ENCODE results near the gene AVL9.
"Not testable (repeated sequence)": the region's sequence is repeated elsewhere in the genome, so short reads cannot be mapped to it uniquely, and the experiment has no call there.

Gene AVL9

DNA sequence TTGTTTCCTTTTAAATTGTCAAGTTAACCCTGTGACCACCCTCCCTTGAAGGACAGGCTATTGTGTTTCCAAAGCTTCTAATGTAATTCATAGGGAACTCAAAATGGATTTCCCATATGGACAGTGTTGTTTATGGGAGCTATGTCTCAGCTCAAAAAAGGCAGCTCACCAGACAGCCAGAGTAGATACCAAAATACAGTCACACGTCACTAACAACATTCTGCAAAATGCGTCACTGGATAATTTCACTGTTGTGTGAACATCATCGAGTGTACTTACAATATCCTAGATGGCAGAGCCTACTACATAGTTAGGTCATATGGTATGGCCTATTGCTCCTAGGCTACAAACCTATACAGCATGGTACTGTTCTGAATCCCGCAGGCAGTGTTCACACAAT lies 97.4 kb downstream of the AVL9 start:
- DNase-seq: no peak

- no peak for DNase-seq
These were observed 99.7 kb downstream of the AVL9 start for GRCh38 chr7:32594965-32595490.

DNA sequence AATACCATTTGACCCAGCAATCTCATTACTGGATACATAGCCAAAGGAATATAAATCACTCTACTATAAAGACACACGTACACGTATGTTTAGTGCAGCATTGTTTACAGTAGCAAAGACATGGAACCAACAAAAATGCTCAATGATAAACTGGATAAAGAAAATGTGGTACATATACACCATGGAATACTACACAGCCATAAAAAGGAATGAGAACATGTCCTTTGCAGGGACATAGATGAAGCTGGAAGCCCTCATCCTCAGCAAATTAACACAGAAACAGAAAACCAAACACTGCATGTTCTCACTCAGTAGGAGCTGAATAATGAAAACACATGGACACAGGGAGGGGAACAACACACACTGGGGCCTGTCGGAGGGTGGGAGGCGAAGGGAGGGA lies 105.9 kb downstream of the AVL9 start:
- DNase-seq: not testable (repeated sequence)

DNA sequence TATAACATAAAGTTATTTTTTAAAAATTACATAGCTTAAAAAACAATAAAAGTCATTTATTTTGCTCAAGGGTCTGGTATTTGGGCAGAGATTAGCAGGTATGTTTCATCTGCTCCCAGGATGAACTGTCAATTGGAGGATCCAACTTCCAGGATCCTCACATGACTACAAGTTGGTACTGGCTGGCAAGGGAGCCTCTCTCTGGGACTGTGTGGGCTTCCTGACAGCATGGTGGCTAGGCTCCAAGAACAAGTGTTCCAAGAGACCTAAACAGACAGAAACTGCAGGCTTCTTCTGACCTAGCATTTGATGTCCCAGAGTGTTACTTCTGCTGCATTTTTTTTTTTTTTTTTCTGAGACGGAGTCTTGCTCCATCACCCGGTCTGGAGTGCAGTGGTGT lies 107.2 kb downstream of the AVL9 start:
- no peak for DNase-seq

- DNase-seq: not testable (repeated sequence)
These were observed 108.2 kb downstream of the AVL9 start for GRCh38 chr7:32603492-32603891.

DNA sequence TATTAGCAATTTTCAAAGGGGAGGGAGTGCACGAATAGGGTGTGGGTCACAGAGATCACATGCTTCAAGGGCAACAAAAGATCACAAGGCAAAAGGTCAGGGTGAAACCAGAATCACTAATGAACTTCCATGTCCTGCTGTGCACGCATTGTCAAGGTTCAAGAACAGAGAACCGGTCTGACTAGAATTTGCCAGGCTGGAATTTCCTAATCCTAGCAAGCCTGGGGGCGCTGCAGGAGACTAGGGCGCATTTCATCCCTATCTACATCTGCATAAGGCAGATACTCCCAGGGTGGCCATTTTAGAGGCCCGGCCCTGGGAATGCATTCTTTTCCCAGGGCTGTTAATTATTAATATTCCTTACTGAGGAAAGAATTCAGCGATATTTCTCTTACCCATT lies 108.8 kb downstream of the AVL9 start:
- DNase-seq: not testable (repeated sequence)

- no peak for DNase-seq
These were observed 109.7 kb downstream of the AVL9 start for GRCh38 chr7:32605032-32605431.

DNA sequence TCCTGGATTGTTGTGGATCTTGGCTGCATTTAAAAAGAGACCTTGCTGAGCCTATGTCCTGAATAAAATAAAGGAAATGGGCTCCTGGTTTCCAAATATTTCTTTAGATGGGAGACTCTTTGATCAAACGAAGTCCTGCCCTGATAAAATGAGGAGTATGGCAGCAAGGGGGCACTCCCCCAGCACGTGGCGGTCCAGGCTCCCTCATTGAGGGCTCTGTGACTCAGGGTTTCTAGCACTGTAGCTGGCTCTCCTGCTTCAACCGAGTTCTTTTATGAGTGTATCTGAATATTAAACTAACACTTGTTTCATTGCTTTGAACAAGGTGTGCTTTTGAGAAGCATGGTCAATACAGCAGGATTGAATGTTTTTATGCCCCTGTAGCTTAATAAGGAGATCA lies 114.2 kb downstream of the AVL9 start:
- no peak for DNase-seq

DNA sequence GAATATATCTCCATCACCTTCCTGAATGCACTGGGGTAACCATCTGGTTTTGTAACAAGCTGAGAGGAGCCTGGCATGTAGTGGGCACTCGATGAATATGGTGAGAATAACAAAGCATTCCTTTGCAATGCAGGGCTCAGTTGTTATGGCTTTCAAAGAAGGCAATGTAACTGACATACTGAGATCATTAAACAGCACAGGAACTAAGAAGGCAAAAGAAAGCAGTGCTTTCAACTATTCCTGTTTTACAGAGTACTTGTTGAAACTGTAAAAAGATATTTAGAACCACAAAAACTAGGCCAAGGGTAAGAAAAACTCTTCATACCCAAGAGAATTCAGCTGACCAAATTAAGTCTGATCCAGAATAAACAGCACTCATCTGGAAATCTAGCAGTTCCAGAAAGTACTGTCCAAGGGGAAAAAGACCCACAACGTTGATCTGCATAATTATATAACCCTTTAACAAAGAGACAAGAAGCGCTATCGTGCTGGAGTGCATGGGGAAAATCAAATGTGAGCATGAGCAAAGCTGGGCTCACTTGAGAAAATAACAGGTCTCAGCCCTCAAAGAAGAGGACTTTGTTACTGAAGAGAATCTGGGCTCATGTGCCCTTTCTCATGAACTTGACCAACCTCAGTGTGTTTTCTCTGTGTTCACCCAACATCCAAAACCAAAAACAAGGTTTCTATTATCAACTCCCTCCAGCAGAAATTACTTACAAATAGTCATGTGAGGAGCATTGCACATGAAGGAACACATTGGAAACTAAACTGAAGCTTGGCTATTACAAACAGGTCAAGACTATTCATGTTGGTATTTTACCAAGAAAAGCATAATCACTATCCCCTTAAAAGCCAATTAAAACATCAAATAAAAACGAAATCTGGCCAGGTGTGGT lies 116.2 kb downstream of the AVL9 start:
- no peak for DNase-seq

DNA sequence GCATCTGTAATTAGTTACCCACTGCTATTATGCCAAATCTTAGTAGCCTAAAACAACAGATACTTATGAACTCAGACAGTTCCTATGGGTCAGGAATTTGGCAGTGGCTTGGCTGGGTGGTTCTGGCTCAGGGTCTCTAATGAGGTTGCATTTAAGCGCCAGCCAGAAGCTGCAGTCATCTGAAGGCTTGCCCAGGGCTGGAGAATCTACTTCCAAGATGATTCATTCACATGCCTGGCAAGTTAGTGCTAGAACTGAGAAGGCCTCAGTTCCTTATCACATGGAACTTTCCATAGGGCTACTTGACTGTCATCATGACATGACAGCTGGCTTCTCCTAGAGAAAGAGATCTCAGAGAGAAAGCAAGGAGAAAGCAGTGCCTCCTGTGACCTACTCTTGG lies 121.3 kb downstream of the AVL9 start:
- DNase-seq: no peak

- DNase-seq: no peak
These were observed 123.2 kb downstream of the AVL9 start for GRCh38 chr7:32618470-32618869.

DNA sequence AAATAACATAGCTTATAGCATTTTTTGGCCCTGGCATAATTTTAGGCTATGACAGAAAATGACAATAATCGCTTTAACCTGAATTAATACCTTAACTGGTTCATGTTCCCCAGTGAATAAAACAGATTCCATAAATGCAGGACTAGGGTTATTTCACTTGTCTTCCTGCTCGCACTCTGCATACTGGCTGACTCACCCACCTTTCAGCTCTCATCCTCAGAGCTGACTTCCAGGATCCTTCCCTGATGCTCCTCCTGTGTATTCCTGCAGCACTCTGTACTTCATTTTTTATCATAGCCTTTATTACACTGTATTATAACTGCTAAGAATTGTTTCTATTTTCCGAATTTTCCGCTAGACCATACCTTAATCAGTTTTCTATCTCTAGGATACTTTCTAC lies 123.7 kb downstream of the AVL9 start:
- DNase-seq: no peak

GRCh38 chr7:32619416-32619815 lies 124.1 kb downstream of the AVL9 start:
- not testable (repeated sequence) for DNase-seq

GRCh38 chr7:32631021-32631420 lies 135.7 kb downstream of the AVL9 start:
- no peak for DNase-seq

- DNase-seq: not testable (repeated sequence)
These were observed 136.6 kb downstream of the AVL9 start for GRCh38 chr7:32631590-32632497.

GRCh38 chr7:32633446-32633845 lies 138.2 kb downstream of the AVL9 start:
- not testable (repeated sequence) for DNase-seq

- not testable (repeated sequence) for DNase-seq
These were observed 139.6 kb downstream of the AVL9 start for GRCh38 chr7:32634798-32635393.

- DNase-seq: not testable (repeated sequence)
These were observed 141.6 kb downstream of the AVL9 start for GRCh38 chr7:32636725-32637462.

DNA sequence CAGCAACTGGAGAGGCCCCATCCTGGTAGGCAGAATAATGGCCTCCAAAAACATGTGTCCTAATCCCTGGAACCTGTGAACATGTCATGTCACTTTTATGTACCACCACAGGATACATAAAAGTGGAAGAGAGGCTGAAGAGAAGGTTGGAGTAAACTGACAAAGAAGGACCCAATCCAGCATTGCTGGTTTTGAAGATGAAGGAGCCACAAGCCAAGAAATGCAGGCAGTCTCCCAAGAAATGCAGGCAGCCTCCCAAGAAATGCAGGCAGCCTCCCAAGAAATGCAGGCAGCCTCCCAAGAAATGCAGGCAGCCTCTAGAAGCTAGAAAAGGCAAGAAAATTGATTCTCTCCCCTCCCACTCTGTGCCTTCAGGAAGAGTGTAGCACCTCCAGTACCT lies 142.3 kb downstream of the AVL9 start:
- DNase-seq: not testable (repeated sequence)

Data from NCI-H2171 (cell line).